RWPE1 (cell line): ENCODE data around the gene CADM2.

Experiments
- CTCF ChIA-PET: fragments of 350-600 bp; sonication (Branson Sonifier 250); formaldehyde crosslinking; extraction: SDS; loops from one replicate; lab custom pipeline; 2021; lab: Yijun Ruan, JAX
- POLR2A ChIA-PET: fragments of 400-600 bp; formaldehyde crosslinking; extraction: SDS; loops from one replicate; lab custom pipeline; 2020; ENCODE audit warnings: antibody characterized with exemption; ENCODE audit not compliant: low non-redundant PET; lab: Yijun Ruan, JAX
- DNase-seq: peaks from one replicate; pipeline ENCODE4 v3.0.0; 2012; ENCODE audit warnings: low spot score
- H3K27ac ChIP-seq: fragments of 450-650 bp; 2 replicates; pipeline ENCODE4 v1.5.1; 2017
- TF ChIP-seq, protein P1 (sequence below): fragments of 450-650 bp; conservative IDR thresholded peaks from 2 replicates; pipeline ENCODE4 v1.5.1; 2017; ENCODE audit warnings: low read depth, mild to moderate bottlenecking

CADM2 gene

DNA sequence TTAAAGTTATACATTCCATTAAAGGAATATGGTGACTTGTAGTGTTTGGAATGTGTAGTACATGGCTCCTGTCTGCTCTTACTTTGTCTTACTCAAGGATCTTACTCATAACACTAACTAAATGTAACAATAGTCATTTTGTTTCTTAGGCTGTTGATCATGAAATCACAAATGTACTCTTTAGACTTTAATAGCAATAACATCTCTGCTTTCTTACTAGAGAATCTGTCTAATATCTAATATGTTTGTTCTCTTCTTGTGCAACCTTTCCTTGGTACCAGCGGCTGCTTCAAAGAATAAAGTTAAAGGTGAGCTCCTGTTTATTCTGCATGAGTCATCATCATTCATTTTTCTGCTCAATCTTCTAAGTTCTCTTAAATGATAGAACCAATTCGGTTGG lies 767.5 kb downstream of the CADM2 start:
- POLR2A ChIA-PET: no interaction called here
- TF ChIP-seq, protein P1, sequence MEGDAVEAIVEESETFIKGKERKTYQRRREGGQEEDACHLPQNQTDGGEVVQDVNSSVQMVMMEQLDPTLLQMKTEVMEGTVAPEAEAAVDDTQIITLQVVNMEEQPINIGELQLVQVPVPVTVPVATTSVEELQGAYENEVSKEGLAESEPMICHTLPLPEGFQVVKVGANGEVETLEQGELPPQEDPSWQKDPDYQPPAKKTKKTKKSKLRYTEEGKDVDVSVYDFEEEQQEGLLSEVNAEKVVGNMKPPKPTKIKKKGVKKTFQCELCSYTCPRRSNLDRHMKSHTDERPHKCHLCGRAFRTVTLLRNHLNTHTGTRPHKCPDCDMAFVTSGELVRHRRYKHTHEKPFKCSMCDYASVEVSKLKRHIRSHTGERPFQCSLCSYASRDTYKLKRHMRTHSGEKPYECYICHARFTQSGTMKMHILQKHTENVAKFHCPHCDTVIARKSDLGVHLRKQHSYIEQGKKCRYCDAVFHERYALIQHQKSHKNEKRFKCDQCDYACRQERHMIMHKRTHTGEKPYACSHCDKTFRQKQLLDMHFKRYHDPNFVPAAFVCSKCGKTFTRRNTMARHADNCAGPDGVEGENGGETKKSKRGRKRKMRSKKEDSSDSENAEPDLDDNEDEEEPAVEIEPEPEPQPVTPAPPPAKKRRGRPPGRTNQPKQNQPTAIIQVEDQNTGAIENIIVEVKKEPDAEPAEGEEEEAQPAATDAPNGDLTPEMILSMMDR: no peak
- H3K27ac ChIP-seq: no peak overlapping the region
- DNase-seq: peak; percentile 5
- CTCF ChIA-PET: no interaction called here

DNA sequence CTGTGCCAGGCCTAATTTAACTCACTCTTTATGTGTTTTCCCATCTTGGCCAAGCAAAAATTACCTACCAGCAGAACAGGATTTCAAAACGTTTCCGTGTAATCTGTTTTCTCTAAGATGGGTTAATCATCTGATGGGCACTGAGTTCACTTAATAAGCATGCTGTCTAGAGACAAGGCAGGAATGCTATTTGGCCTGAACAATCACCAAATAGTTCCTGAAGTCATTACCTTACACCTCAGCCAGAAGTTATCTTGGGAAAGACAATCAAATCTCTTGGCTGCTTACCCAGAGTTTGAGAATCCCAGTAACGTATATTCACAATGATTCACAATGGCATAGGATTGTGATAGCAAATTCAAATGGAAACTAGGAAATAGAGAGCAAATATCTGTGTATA lies 779.1 kb downstream of the CADM2 start:
- DNase-seq: no peak
- ChIA-PET POLR2A (no interaction called here), CTCF (no interaction called here)
- no peak overlapping the region for H3K27ac ChIP-seq
- TF ChIP-seq, protein P1: no peak

DNA sequence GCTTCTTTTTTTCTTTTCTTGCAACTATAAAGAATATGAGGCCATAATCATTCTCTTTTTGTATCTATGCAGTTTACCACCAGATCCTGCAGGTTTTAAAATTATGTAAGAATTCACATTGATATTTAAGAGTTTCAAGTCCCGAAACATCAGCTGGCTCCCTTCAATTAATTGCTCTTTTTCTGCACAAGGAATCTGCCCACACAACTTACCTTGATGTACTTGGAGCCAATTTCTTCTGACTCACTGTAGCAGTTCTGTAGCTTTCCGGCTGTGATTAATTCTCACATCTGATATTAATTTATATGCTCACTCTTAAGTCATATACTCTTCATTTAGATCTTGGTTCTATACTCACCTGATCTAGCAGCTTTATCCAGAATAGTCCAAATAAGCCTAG lies 781.8 kb downstream of the CADM2 start:
- ChIA-PET CTCF (no interaction called here), POLR2A (interaction anchor here (0.5 kb wide), 1 partner anchor 1035 kb away, joined by 4 read pairs; no protein-coding TSS in a partner anchor)
- H3K27ac ChIP-seq: no peak overlapping the region
- no peak for DNase-seq
- TF ChIP-seq, protein P1: no peak

DNA sequence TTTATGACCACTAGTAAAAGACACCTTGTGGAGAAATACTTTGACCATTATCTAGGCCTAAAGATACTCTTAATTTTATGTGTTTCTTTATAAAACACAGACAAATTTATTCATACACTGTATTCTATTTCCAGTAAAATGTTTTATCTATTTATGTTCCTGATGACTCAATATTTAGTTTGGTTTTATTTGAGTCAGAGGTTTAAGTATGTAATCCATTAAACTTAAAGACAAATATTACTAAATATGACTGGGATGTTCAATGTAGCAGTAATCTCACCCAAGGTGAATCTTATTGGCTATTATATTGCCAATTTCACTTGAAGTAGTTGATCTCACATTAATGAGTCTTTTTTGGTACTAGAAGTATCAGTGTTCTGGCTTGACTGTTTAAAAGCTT lies 799.7 kb downstream of the CADM2 start:
- TF ChIP-seq, protein P1: no peak
- ChIA-PET CTCF (no interaction called here), POLR2A (no interaction called here)
- no peak for DNase-seq
- H3K27ac ChIP-seq: no peak overlapping the region

DNA sequence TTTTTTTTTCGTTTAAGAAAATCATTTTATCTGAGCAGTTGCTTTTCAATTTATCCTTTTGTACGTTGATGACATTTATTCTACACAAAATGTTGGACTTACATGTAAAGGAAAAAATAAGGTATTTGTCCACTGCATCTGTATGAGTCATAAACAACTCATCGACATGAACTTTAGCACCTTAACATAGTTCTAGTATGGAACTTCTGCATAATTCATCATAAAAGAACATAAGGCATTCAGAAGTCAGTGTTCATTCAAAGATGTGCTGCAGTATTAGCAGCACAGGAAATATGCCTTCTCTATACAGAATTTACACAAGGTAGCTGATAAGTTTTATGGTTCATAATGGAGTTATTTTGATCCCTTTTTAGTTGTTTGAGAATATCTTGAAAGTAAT lies 801.6 kb downstream of the CADM2 start:
- ChIA-PET CTCF (no interaction called here), POLR2A (no interaction called here)
- DNase-seq: peak; percentile 3
- no peak overlapping the region for H3K27ac ChIP-seq
- TF ChIP-seq, protein P1: no peak

DNA sequence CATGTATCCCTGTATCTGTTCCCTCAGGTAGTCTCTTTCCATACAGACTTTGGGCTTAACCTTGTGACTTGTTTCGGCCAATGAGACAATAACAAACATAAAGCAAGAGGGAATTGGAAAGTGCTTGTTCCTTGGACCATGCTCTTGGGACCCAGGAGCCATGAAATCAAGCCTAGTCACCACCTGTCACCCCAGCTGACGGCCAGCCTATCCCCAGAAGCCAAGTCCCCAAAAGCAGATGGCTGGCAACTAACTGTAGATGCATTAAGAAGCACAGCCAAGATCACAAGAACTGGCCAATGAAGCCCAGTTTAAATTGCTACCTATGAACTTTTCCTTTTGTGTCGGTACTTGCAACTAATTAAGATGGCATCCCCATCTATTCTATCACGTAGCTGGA lies 822.0 kb downstream of the CADM2 start:
- CTCF ChIA-PET: no interaction called here
- POLR2A ChIA-PET: no interaction called here
- TF ChIP-seq, protein P1: no peak
- no peak overlapping the region for H3K27ac ChIP-seq
- DNase-seq: no peak

DNA sequence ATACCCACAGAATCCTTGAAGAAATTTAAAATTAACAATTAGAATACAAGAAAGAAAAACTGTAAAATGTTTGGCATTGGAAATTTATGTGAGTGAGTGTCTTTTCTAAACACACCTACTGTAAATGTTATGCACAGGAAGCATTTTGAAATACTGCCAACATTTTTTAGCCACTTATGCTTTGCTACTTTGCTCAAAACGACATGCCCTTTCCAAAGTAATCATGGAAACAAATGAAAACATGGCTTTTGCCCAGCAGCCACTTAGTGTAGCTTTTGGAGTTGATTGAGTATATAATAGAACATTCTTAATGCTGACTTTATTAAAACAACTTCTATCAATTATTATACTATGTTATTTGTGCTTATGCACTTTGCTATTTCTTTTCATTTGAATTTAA lies 823.0 kb downstream of the CADM2 start:
- ChIA-PET CTCF (no interaction called here), POLR2A (no interaction called here)
- no peak for DNase-seq
- TF ChIP-seq, protein P1: no peak
- no peak overlapping the region for H3K27ac ChIP-seq
